Activated T-cell treated with anti-CD3 and anti-CD28 coated beads for 1 hour (primary cell): ENCODE data around the gene KLHL20.
"Not testable (repeated sequence)": the region's sequence is repeated elsewhere in the genome, so short reads cannot be mapped to it uniquely, and the experiment has no call there.

Experiments
- DNase-seq: peaks from one replicate; pipeline ENCODE4 v3.0.0-alpha.2; 2020; ENCODE audit warnings: low read depth

KLHL20 gene

GRCh38 chr1:173714759-173715537 lies at the start of gene KLHL20:
TSS of gene KLHL20 (plus strand) at chr1:173714981. CDS start at chr1:173716044, 1,063 bp downstream.
- peak; percentile 65 for DNase-seq

DNA sequence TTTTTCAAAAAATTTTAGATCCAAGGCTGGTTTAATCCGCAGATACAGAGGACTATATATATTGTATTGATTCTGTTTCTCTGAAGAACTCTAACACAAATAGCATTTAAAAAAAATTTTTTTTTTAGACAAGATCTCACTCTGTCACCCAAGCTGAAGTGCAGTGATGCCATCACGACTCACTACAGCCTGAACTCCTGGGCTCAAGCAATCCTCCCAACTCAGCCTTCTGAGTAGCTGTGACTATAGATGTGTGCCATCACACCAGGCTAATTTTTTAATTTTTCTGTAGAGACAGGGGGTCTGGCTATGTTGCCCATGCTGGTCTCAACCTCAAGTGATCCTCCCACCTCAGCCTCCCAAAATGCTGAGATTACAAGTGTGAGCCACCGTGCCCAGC lies 48.1 kb upstream of the KLHL20 start:
- DNase-seq: no peak

DNA sequence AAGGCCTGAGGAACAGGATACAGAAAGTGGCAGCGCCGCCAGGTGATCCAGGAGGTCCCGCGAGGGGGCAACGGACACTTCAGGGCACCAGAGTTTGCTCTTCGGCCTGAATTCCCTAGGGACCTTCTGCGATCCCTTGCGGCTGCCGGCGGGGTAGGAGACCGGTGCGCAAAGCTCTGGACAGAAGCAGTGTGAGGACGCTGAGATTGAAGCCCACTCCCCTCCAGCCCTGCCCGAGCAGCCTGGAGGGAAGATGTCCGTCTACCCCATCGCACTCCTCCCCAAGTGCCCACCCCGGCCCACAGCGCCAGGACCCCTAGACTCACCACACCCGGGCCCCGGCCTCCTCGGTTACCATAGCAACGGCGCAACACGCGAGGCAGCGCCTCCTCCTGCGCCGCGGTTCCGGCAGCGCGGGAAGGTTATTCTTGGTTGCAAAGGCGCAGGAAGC lies 45.3 kb upstream of the KLHL20 start, which contains the start of gene ANKRD45:
ANKRD45 (minus strand) TSS at position 361 of the 451 bp plus-strand sequence. CDS start 10,433 bp downstream, outside the sequence.
- DNase-seq: no peak

DNA sequence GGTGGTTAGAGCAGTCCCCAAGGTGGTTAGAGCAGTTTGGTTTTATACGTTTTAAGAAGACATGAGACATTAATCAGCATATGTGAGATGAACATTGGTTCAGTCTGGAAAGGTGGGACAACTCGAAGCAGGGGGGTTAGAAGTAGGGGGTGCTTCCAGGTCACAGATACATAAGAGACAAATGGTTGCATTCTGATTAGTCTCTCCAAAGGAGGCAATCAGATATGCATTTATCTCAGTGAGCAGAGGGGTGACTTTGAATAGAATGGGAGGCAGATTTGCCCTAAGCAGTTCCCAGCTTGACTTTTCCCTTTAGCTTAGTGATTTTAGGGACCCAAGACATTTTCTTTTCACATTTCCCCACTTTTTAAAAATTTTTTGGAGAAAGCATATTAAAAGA lies 40.3 kb upstream of the KLHL20 start:
- not testable (repeated sequence) for DNase-seq

DNA sequence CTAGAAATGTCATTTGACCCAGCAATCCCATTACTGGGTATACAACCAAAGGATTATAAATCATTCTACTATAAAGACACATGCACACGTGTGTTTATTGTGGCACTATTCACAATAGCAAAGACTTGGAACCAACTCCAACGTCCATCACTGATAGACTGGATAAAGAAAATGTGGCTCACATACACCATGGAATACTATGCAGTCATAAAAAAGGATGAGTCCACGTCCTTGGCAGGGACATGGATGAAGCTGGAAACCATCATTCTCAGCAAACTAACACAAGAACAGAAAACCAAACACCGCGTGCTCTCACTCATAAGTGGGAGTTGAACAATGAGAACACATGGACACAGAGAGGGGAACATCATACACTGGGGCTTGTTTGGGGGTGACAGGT lies 34.6 kb upstream of the KLHL20 start:
- not testable (repeated sequence) for DNase-seq

DNA sequence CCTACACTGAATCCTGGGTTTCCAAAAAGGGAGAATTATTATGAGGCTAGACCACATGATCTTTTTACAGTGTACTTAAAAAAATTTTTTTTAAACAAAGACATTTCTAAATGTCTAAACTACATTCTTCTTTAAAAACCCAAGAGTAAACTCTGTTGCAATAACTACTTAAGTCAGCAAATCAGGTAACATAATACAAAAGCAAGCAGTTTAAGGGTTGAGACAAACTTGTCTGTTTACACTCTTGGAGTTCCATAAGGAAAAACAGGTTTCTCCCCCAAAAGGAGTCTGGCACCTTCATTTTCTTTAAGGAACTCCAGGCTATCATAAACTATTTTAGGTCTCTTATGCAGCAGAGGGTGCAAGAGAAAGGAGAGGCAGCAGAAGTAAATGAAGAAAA lies 32.6 kb upstream of the KLHL20 start:
- DNase-seq: no peak

DNA sequence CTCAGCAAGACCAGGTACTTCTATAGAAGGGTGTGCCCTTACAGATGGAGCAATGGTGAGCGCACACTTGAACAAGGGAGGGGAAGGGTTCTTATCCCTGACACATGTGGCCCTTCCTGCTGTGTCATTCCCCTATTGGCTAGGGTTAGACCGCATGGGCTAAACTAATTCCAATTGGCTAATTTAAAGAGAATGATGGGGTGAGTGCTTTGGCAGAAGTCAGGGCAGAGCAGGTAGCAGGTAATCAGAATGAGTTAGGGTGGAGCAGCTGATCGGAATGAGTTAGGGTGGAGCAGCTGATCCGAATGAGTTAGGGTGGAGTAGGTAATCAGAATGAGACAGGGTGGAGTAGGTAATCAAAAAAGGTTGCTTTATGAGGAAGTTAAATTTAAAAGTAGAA lies 30.9 kb upstream of the KLHL20 start:
- DNase-seq: not testable (repeated sequence)

- DNase-seq: not testable (repeated sequence)
These were observed 29.7 kb upstream of the KLHL20 start for GRCh38 chr1:173685121-173685520.

DNA sequence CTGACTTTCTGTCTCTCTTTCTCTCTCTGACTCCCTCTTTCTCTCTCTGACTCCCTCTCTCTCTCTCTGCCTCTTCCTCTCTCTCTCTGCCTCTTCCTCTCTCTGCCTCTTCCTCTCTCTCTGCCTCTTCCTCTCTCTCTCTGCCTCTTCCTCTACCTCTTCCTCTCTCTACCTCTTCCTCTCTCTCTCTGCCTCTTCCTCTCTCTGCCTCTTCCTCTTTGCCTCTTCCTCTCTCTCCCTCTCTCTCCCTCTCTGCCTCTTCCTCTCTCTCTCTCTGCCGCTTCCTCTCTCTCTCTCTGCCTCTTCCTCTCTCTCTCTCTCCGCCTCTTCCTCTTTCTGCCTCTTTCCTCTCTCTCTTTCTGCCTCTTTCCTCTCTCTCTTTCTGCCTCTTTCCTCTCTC lies 26.5 kb upstream of the KLHL20 start:
- DNase-seq: no peak

DNA sequence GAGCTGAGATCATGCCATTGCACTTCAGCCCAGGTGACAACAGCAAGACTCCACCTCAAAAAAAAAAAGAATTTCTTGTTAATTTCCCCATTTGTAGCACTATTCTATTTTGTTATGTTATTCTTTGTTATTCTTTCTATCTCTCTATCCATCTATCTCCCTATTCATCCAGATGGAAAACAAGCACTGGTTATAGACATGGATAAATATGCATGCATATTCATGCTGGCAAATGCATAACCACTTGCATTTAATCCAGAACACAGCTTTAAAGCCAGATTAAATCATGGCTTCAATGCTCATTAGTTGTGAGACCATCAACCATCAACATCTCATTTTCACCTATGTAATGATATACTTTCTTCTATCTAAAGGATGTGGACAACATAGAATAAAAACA lies 21.5 kb upstream of the KLHL20 start:
- no peak for DNase-seq

- not testable (repeated sequence) for DNase-seq
These were observed 13.5 kb upstream of the KLHL20 start for GRCh38 chr1:173701299-173701698.

DNA sequence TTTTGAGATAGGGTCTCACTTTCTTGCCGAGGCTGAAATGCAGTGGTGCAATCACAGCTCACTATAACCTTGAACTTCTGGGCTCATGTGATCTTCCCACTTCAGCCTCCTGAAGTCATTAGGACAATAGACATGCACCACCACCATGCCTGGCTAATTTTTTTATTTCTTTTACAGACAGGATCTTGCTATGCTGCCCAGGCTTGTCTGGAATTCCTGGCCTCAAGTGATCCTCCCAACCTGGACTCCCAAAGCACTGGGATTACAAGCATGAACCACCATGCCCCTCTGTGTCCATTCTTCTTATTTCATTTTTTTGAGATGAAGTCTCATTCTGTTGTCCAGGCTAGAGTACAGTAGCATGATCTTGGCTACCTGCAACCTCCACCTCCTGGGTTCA lies 12.0 kb upstream of the KLHL20 start:
- DNase-seq: no peak

DNA sequence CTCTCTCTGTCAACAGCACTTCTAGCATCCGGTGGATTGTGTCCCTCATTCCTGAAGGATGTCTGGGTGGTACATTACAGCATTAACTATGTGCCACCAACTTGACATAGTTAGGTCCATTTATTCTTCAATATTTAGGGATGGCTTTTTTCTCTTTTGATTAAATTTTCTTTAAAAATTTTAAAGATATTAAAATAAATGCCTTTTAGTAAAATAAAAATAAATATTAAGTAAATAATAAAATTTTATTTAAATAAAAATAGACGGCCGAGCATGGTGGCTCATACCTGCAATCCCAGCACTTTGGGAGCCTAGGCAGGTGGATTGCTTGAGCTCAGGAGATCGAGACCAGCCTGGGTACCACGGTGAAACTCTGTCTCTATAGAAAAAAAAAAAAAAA lies 9.7 kb upstream of the KLHL20 start:
- DNase-seq: no peak

GRCh38 chr1:173708787-173709186 lies 6.0 kb upstream of the KLHL20 start:
- DNase-seq: no peak

DNA sequence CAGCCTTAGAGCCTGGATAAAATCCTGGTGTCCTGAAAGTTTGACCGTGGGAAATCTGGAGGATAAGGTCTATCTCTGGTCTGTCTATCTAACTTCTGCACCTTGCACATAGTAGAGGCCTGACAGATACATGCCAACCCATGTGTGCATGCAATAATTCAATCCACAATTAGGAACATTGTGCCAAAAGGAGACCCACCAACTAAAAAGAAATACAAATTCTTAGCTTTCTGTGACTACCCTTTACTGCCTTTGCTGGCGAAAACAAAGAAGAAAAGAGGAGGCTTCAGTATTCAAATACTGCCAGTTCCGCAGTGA lies 381 bp upstream of the KLHL20 start:
- no peak for DNase-seq

GRCh38 chr1:173715538-173715844 lies 710 bp downstream of the KLHL20 start:
- no peak for DNase-seq

DNA sequence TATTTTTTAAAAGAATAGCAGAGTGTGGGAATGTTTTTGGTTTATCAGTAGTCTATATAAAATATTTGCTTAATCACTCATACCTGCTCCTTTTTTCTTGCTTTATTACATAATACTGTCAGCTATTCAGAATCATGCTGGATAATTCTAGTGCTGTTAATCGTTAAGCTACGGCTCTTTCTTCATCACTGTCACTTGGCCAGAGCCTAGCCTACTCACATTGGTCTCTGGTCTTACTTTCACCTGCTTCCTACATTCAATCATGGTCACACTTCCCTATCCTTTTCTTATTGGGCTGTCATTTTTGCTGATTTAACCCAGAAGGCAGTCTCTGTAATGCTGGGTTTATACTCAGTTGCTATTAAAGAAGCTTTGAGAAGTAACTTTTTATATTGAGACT lies 2.5 kb downstream of the KLHL20 start:
- no peak for DNase-seq

DNA sequence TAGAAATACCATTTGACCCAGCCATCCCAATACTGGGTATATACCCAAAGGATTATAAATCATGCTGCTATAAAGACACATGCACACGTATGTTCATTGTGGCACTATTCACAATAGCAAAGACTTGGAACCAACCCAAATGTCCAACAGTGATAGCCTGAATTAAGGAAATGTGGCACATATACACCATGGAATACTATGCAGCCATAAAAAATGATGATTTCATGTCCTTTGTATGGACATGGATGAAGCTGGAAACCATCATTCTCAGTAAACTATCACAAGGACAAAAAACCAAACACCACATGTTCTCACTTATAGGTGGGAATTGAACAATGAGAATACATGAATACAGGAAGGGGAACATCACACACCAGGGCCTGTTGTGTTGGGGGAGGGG lies 16.6 kb downstream of the KLHL20 start:
- not testable (repeated sequence) for DNase-seq

GRCh38 chr1:173733912-173734311 lies 19.1 kb downstream of the KLHL20 start:
- no peak for DNase-seq

- not testable (repeated sequence) for DNase-seq
These were observed 21.3 kb downstream of the KLHL20 start for GRCh38 chr1:173736104-173736503.

- no peak for DNase-seq
These were observed 27.6 kb downstream of the KLHL20 start for GRCh38 chr1:173742203-173742886.

GRCh38 chr1:173744651-173745050 lies 29.9 kb downstream of the KLHL20 start:
- no peak for DNase-seq

- DNase-seq: no peak
These were observed 34.4 kb downstream of the KLHL20 start for GRCh38 chr1:173749137-173749536.

DNA sequence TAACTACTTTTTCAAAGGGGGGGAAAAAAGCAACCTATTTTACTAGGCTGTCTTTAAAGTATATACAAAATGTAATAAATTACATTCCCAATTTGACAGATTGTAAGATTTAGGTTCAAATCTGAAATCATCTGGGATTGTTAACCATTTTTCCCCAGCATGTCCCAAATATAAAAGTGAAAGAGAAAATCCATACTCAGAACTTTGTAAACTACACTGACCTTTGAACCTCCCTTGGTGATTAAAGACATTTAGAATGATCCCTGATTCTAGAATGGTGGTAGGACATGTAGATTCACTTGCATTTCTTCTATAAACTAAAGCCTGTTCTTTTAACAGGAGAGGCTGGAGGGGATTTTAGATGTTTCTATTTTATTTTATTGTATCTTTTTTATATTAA lies 39.0 kb downstream of the KLHL20 start:
- no peak for DNase-seq
